ENCODE measurements around the gene NOM1.
"Not testable (repeated sequence)": the region's sequence is repeated elsewhere in the genome, so short reads cannot be mapped to it uniquely, and the experiment has no call there.

The NOM1 gene

DNA sequence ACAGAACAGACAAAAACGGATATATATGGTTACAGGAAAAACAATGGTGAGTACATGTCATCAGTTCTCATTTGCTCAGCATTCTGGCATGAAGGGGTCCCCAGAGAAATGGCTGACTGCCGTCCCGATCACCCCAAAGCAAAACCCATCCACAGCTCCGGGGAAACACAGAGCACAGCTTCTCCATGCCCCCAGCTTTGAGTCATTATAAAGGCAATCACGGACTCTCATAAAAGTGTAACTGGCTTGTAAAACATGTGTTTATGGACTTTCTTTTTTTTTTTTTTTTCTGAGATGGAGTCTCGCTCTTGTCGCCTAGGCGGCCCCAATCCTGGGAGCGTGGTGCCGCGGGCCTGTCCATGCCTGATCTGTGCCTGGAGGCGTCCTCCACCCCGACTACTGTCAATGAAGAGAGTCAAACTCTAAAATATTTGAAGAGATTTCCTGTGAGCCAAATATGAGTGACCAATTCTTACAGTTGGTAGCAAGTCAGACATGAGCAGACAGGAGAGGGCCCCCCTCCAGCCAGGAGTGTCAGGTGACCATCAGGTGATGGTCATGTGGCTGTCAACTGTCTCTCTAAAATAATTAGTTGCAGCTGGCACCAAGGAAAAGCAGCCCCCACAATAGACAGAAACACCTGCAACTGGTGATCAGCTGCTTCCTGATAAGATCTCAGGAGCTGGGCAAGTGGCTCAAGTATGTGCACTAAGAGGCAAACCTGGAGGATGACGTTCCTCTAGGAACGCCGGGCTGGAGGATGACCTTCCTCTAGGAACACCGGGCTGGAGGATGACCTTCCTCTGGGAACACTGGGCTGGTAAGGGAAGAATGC is 21.7 kb upstream of the NOM1 start:
- H3K36me3 Mint-ChIP-seq, result peaks cover 2% of the 10 kb centered on the region
- peaks cover 6% of the 10 kb centered on the region for H3K27me3 Mint-ChIP-seq
- H3K27ac Mint-ChIP-seq, result no peak overlapping the region
- H3K9me3 Mint-ChIP-seq, result no peaks in the 10 kb centered on the region
- H3K4me3 Mint-ChIP-seq, result no peak overlapping the region
- peaks cover 4% of the 10 kb centered on the region for H3K4me1 Mint-ChIP-seq
- no peak for ATAC-seq (ENCODE audit: low read depth)
- no peak for DNase-seq (ENCODE audit: low spot score in 2 of 2)

DNA sequence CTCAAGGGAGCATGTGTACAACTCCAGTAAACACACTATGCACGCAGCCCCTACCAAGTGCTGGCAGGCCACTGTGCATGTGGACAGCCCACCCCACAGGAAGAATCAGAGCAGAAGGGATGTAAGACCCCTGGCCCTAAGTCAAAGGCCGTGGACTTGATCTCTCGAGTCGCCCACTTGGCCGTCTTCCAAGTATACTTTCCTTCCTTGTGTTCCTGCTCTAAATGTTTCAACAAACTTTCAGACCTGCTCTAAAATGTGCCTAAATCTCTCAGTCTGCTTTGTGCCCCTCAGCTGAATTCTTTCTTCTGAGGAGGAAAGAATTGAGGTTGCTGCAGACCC is 21.1 kb upstream of the NOM1 start:
- no peak for ATAC-seq (ENCODE audit: low read depth)
- peaks cover under 1% of the 10 kb centered on the region for H3K36me3 Mint-ChIP-seq
- H3K4me1 Mint-ChIP-seq, result peaks cover under 1% of the 10 kb centered on the region
- no peaks in the 10 kb centered on the region for H3K9me3 Mint-ChIP-seq
- no peak overlapping the region for H3K27ac Mint-ChIP-seq
- no peak for DNase-seq (ENCODE audit: low spot score in 2 of 2)
- peaks cover 3% of the 10 kb centered on the region for H3K27me3 Mint-ChIP-seq
- H3K4me3 Mint-ChIP-seq, result no peak overlapping the region

GRCh38 chr7:156929789-156930539 is 19.5 kb upstream of the NOM1 start:
- Mint-ChIP-seq H3K27me3 (peaks cover 1% of the 10 kb centered on the region), H3K4me1 (no peaks in the 10 kb centered on the region), H3K4me3 (no peak overlapping the region), H3K9me3 (no peaks in the 10 kb centered on the region), H3K27ac (no peak overlapping the region), H3K36me3 (no peaks in the 10 kb centered on the region)
- ATAC-seq (ENCODE audit: low read depth) (peak; percentile 60), DNase-seq (ENCODE audit: low spot score in 2 of 2) (no peak)

- no peak overlapping the region for H3K4me3 Mint-ChIP-seq
- ATAC-seq (ENCODE audit: low read depth), result no peak
- no peaks in the 10 kb centered on the region for H3K36me3 Mint-ChIP-seq
- no peak overlapping the region for H3K27ac Mint-ChIP-seq
- H3K9me3 Mint-ChIP-seq, result no peaks in the 10 kb centered on the region
- H3K27me3 Mint-ChIP-seq, result peaks cover 4% of the 10 kb centered on the region
- DNase-seq (ENCODE audit: low spot score in 2 of 2), result no peak
- H3K4me1 Mint-ChIP-seq, result no peaks in the 10 kb centered on the region
These were observed 17.5 kb upstream of the NOM1 start for GRCh38 chr7:156932006-156932405.

DNA sequence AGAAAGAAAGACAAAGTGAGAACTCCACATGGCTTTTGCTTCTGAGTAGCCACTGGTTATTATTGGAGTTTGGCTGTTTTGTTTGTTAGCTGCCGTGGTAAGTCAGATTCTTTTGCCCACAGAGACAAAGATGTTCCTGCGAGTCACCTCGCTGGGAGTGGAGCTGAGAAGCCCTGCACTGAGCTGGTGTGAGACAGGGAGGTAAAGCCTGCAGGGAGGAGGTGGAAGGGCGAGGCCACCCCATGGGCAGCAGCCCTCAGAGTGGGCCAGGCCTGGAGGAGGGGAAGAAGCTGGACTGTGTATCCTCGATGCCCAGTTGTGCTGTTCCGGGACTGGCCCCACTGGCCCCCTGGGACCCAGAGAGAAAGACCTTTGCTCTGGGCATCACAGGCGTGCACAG is 14.3 kb upstream of the NOM1 start:
- Mint-ChIP-seq H3K27ac (no peak overlapping the region), H3K36me3 (no peaks in the 10 kb centered on the region), H3K4me3 (no peak overlapping the region), H3K27me3 (peaks cover 5% of the 10 kb centered on the region), H3K9me3 (no peaks in the 10 kb centered on the region), H3K4me1 (no peaks in the 10 kb centered on the region)
- DNase-seq (ENCODE audit: low spot score in 2 of 2), result no peak
- no peak for ATAC-seq (ENCODE audit: low read depth)

- ATAC-seq (ENCODE audit: low read depth); DNase-seq (ENCODE audit: low spot score in 2 of 2); H3K4me3 Mint-ChIP-seq; H3K4me1 Mint-ChIP-seq; H3K36me3 Mint-ChIP-seq; H3K9me3 Mint-ChIP-seq; H3K27ac Mint-ChIP-seq: not testable (repeated sequence)
- H3K27me3 Mint-ChIP-seq, result peaks cover 13% of the 10 kb centered on the region
These were observed 12.7 kb upstream of the NOM1 start for GRCh38 chr7:156936766-156937165.

- Mint-ChIP-seq H3K9me3 (peaks cover 8% of the 10 kb centered on the region), H3K4me3 (peak overlapping the region; percentile 43), H3K27ac (no peak overlapping the region), H3K27me3 (peaks cover 13% of the 10 kb centered on the region), H3K4me1 (peaks cover 2% of the 10 kb centered on the region), H3K36me3 (no peaks in the 10 kb centered on the region)
- ATAC-seq (ENCODE audit: low read depth), result no peak
- no peak for DNase-seq (ENCODE audit: low spot score in 2 of 2)
These were observed 8.9 kb upstream of the NOM1 start for GRCh38 chr7:156940421-156941122.

DNA sequence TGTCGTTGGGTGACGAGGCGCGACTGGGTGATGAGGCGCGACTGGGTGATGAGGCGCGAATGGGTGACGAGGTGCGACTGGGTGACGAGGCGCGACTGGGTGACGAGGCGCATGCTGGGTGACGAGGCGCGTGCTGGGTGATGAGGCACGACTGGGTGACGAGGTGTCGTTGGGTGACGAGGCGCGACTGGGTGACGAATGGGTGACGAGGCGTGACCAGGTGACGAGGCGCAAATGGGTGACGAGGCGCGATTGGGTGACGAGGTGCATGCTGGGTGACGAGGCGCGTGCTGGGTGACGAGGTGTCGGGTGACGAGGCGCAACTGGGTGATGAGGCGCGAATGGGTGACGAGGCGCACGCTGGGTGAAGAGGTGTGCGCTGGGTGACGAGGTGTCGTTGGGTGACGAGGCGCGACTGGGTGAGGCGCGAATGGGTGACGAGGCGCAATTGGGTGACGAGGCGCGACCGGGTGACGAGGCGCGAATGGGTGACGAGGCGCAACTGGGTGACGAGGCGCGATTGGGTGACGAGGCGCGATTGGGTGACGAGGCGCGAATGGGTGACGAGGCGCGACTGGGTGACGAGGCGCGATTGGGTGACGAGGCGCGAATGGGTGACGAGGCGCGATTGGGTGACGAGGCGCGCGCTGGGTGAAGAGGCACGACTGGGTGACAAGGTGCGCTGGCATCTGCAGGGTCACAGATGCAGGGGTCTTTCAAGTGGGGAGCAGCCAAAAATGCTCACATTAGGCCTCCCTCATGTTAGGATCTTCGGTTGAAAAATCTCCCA is 7.9 kb upstream of the NOM1 start:
- no peak for ATAC-seq (ENCODE audit: low read depth)
- no peaks in the 10 kb centered on the region for H3K36me3 Mint-ChIP-seq
- no peak overlapping the region for H3K27ac Mint-ChIP-seq

DNA sequence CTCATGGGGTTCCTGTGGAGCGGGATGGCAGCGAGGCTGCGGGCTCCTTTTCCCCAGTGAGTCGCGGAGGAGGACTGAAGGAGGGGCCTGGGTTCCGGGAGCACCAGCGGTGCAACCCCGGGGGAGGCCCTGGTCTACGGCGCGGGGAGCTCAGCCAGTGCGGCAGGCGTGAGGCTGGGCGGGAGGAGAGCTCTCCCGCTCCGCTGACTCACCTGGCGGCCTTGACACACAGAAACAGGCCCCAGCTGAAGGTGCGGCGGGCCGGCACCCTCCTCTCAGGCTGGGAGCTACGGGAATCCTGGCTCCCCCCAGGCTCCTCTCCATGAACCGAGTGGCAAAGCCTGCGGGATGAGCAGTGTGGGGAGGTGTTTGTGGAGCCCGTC is 6.8 kb upstream of the NOM1 start:
- no peak for DNase-seq (ENCODE audit: low spot score in 2 of 2)
- peaks cover 2% of the 10 kb centered on the region for H3K4me1 Mint-ChIP-seq
- peaks cover 8% of the 10 kb centered on the region for H3K9me3 Mint-ChIP-seq
- H3K27me3 Mint-ChIP-seq, result peaks cover 13% of the 10 kb centered on the region
- H3K4me3 Mint-ChIP-seq, result peak overlapping the region; percentile 54
- peak; percentile 53 for ATAC-seq (ENCODE audit: low read depth)
- no peak overlapping the region for H3K27ac Mint-ChIP-seq
- H3K36me3 Mint-ChIP-seq, result no peaks in the 10 kb centered on the region

More for the DNA sequence above, 7.9 kb upstream of the NOM1 start:
- peak overlapping the region; percentile 32 for H3K4me3 Mint-ChIP-seq
- H3K9me3 Mint-ChIP-seq, result peaks cover 8% of the 10 kb centered on the region
- peaks cover 2% of the 10 kb centered on the region for H3K4me1 Mint-ChIP-seq
- DNase-seq (ENCODE audit: low spot score in 2 of 2), result no peak
- H3K27me3 Mint-ChIP-seq, result peaks cover 13% of the 10 kb centered on the region

DNA sequence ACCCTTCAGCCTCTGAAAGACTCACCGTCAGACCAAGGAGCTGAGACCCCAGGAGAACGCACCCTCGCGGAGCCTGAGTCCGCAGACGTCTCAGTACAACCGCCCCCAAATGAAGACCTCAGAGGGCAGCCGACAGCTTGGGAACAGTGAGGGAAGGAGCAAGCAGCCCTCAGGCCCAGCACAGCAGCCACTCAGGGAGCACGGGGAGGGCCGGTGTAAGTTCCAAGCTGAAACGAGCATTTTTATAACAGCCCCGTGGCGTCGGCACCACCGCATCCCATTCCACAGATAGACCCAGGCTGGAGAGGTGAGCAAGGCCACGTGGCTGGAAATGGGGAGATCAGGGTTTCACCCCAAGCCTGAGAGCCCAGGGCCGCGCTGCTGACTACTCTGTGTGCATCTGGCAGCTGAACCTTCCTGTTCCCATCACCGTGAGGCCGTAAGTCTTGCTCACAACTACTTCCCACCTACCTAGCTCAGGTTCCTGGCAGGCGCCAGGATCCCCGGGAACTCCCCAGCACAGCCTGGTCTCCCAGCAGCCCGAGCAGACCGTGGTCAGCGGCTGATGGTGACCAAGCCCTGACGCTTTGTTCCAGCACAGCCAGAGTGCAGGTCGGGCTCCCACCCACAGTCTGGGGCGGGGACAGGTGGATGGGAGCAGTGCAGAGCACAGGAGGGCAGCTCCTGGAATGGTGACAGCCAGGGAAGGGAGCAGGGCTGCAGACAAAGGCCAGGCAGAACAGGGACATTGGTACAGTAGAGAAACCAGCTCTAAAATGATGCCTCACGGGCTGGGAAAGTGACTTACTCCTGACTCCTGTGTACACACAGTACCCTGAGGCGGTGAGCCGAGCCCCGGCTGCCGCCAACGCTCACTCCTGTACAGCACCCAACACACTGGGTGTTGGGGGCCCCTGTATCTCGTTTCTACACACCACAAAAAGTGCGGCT is 6.1 kb upstream of the NOM1 start:
- Mint-ChIP-seq H3K27ac (no peak overlapping the region), H3K27me3 (peaks cover 12% of the 10 kb centered on the region), H3K4me3 (peak overlapping the region; percentile 51), H3K4me1 (peaks cover 2% of the 10 kb centered on the region), H3K36me3 (no peaks in the 10 kb centered on the region), H3K9me3 (peaks cover 8% of the 10 kb centered on the region)
- DNase-seq (ENCODE audit: low spot score in 2 of 2), result no peak
- peak; percentile 63 for ATAC-seq (ENCODE audit: low read depth)

- Mint-ChIP-seq H3K4me3 (no peak overlapping the region), H3K27ac (no peak overlapping the region), H3K9me3 (peaks cover 8% of the 10 kb centered on the region), H3K27me3 (peaks cover 12% of the 10 kb centered on the region), H3K36me3 (no peaks in the 10 kb centered on the region), H3K4me1 (peaks cover 2% of the 10 kb centered on the region)
- no peak for DNase-seq (ENCODE audit: low spot score in 2 of 2)
- no peak for ATAC-seq (ENCODE audit: low read depth)
These were observed 4.6 kb upstream of the NOM1 start for GRCh38 chr7:156944876-156945275.

DNA sequence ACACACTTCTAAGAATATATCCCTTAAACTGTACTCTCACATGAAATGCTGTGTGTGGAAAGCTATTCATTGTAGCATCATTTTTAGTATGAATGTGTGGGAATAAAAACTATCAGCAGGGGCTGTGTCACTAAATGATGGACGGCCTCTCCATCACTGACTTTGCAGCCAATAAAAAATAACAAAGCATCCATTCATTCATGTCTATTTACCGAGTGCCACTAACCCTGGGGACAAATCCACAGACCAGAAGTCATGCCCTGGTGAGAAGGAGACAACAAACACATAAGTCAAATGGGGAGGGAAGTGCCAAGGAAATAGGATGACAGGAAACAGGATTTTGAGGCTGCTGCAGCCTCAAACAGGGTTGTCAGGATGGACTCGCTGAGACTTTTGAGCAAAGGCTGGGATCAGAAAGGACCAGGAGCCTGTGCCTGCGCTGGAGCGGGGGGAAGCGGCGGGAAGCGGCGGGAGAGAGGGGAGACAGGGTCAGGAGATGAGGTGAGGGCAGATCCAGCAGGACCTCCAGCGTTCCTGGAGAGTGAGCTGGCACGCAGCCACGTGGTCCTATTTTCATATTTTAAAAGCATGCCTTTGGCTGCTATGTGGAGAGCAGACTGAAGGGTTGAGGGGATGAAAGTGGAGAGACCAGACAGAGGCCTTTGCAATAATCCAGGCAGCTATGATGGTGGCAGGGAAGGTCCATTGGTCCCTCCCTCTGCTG is 2.2 kb upstream of the NOM1 start:
- ATAC-seq (ENCODE audit: low read depth), result no peak
- H3K27me3 Mint-ChIP-seq, result peaks cover 2% of the 10 kb centered on the region
- no peak overlapping the region for H3K27ac Mint-ChIP-seq
- no peak for DNase-seq (ENCODE audit: low spot score in 2 of 2)
- no peaks in the 10 kb centered on the region for H3K9me3 Mint-ChIP-seq
- no peaks in the 10 kb centered on the region for H3K36me3 Mint-ChIP-seq
- peaks cover 13% of the 10 kb centered on the region for H3K4me1 Mint-ChIP-seq
- peak overlapping the region; percentile 53 for H3K4me3 Mint-ChIP-seq

Measured in memory B cell (primary cell).